ENCODE data around the gene AAK1. TPM values are rescaled to one million over a fixed set of nuclear protein-coding genes. Genes with fewer than 3 reads are reported as not detected.

The AAK1 gene
- total and polyA plus RNA-seq, 2 donors (not counting 1 experiment from before 2014, with no cell fraction given): 43.5 to 45.7 TPM

- TF ChIP-seq EZH2 (IDR thresholded peaks at IDR 0.05; ENCODE audit: low read length, missing control alignments): no peak
- no peak for TF ChIP-seq CTCF (conservative IDR thresholded peaks at IDR 0.05 in 1 of 2, IDR thresholded peaks at IDR 0.05 in 1 of 2; ENCODE audit: low read depth in 1 of 2, low read length in 2 of 2)
- Histone ChIP-seq H3K27ac (ENCODE audit: insufficient read depth, low read length) (peak overlapping the region; percentile 96), H4K20me1 (ENCODE audit: control insufficient read depth, extremely low read depth, insufficient read depth, low read length) (peaks cover 3% of the 10 kb centered on the region), H3K79me2 (ENCODE audit: control insufficient read depth, insufficient read depth, low read length) (peaks cover 68% of the 10 kb centered on the region), H2AFZ (ENCODE audit: low read length) (no peak overlapping the region), H3K4me1 (ENCODE audit: control insufficient read depth, extremely low read depth, insufficient read depth, low read length) (peaks cover 6% of the 10 kb centered on the region), H3K4me2 (ENCODE audit: extremely low read depth, insufficient read depth, low read length) (peak overlapping the region; percentile 97), H3K9ac (ENCODE audit: insufficient read depth, low read length) (peak overlapping the region; percentile 51), H3K4me3 (replicated peaks in 1 of 4; ENCODE audit: control extremely low read depth in 1 of 4, insufficient read depth in 1 of 4, low read depth in 3 of 4, low read length in 4 of 4) (peak overlapping the region; percentile 61 to 94 (median 76)), H3K36me3 (ENCODE audit: control insufficient read depth, insufficient read depth, low read length) (peaks cover 2% of the 10 kb centered on the region), H3K27me3 (ENCODE audit: control insufficient read depth, insufficient read depth, low read length) (no peaks in the 10 kb centered on the region), H3K9me3 (ENCODE audit: control insufficient read depth, insufficient read depth, low read depth, low read length) (no peaks in the 10 kb centered on the region)
- DNase-seq (ENCODE audit: low read depth in 2 of 2): no peak
These were observed 2.1 kb downstream of the AAK1 start for GRCh38 chr2:69641471-69641870.

- H2AFZ ChIP-seq (ENCODE audit: low read length): no peak overlapping the region
- H3K9ac ChIP-seq (ENCODE audit: insufficient read depth, low read length): no peak overlapping the region
- no peak overlapping the region for H3K4me2 ChIP-seq (ENCODE audit: extremely low read depth, insufficient read depth, low read length)
- H3K27ac ChIP-seq (ENCODE audit: insufficient read depth, low read length): no peak overlapping the region
- H3K4me3 ChIP-seq (replicated peaks in 1 of 4; ENCODE audit: control extremely low read depth in 1 of 4, insufficient read depth in 1 of 4, low read depth in 3 of 4, low read length in 4 of 4): peak overlapping the region in 1 of 4 experiments; percentile 28
- peaks cover 5% of the 10 kb centered on the region for H3K4me1 ChIP-seq (ENCODE audit: control insufficient read depth, extremely low read depth, insufficient read depth, low read length)
- TF ChIP-seq EZH2 (IDR thresholded peaks at IDR 0.05; ENCODE audit: low read length, missing control alignments): no peak
- peak in 1 of 2 donors; percentile 3 for TF ChIP-seq CTCF (conservative IDR thresholded peaks at IDR 0.05 in 1 of 2, IDR thresholded peaks at IDR 0.05 in 1 of 2; ENCODE audit: low read depth in 1 of 2, low read length in 2 of 2)
- DNase-seq (ENCODE audit: low read depth in 2 of 2): peak in 1 of 2 donors; percentile 27
- peaks cover 3% of the 10 kb centered on the region for H4K20me1 ChIP-seq (ENCODE audit: control insufficient read depth, extremely low read depth, insufficient read depth, low read length)
- peaks cover 86% of the 10 kb centered on the region for H3K79me2 ChIP-seq (ENCODE audit: control insufficient read depth, insufficient read depth, low read length)
- no peaks in the 10 kb centered on the region for H3K27me3 ChIP-seq (ENCODE audit: control insufficient read depth, insufficient read depth, low read length)
- H3K9me3 ChIP-seq (ENCODE audit: control insufficient read depth, insufficient read depth, low read depth, low read length): no peaks in the 10 kb centered on the region
- peaks cover 2% of the 10 kb centered on the region for H3K36me3 ChIP-seq (ENCODE audit: control insufficient read depth, insufficient read depth, low read length)
These were observed 4.3 kb downstream of the AAK1 start for GRCh38 chr2:69639266-69639665.

GRCh38 chr2:69638630-69639029 lies 4.9 kb downstream of the AAK1 start:
- Histone ChIP-seq H2AFZ (ENCODE audit: low read length) (no peak overlapping the region), H3K27ac (ENCODE audit: insufficient read depth, low read length) (no peak overlapping the region), H3K27me3 (ENCODE audit: control insufficient read depth, insufficient read depth, low read length) (no peaks in the 10 kb centered on the region), H3K4me2 (ENCODE audit: extremely low read depth, insufficient read depth, low read length) (no peak overlapping the region), H3K4me3 (replicated peaks in 1 of 4; ENCODE audit: control extremely low read depth in 1 of 4, insufficient read depth in 1 of 4, low read depth in 3 of 4, low read length in 4 of 4) (no peak overlapping the region), H3K9ac (ENCODE audit: insufficient read depth, low read length) (no peak overlapping the region), H3K4me1 (ENCODE audit: control insufficient read depth, extremely low read depth, insufficient read depth, low read length) (peaks cover 5% of the 10 kb centered on the region), H4K20me1 (ENCODE audit: control insufficient read depth, extremely low read depth, insufficient read depth, low read length) (peaks cover 3% of the 10 kb centered on the region), H3K36me3 (ENCODE audit: control insufficient read depth, insufficient read depth, low read length) (peaks cover 2% of the 10 kb centered on the region), H3K79me2 (ENCODE audit: control insufficient read depth, insufficient read depth, low read length) (peaks cover 89% of the 10 kb centered on the region), H3K9me3 (ENCODE audit: control insufficient read depth, insufficient read depth, low read depth, low read length) (no peaks in the 10 kb centered on the region)
- DNase-seq (ENCODE audit: low read depth in 2 of 2): no peak
- TF ChIP-seq CTCF (conservative IDR thresholded peaks at IDR 0.05 in 1 of 2, IDR thresholded peaks at IDR 0.05 in 1 of 2; ENCODE audit: low read depth in 1 of 2, low read length in 2 of 2) (no peak), EZH2 (IDR thresholded peaks at IDR 0.05; ENCODE audit: low read length, missing control alignments) (no peak)

Data from fibroblast of lung (primary cell).